HG03196 (cell line): ENCODE results near the gene ACAP1.
A peak's percentile ranks its signal among the peaks of the same experiment; 100 is the strongest.
"Not testable (repeated sequence)": the region's sequence is repeated elsewhere in the genome, so short reads cannot be mapped to it uniquely, and the experiment has no call there.

Source experiments
- ATAC-seq: cut with Tn5 transposase; IDR thresholded peaks from one replicate; pipeline ENCODE4 v1.9.1; 2021; ENCODE audit not compliant: unreplicated experiment

Gene ACAP1

DNA sequence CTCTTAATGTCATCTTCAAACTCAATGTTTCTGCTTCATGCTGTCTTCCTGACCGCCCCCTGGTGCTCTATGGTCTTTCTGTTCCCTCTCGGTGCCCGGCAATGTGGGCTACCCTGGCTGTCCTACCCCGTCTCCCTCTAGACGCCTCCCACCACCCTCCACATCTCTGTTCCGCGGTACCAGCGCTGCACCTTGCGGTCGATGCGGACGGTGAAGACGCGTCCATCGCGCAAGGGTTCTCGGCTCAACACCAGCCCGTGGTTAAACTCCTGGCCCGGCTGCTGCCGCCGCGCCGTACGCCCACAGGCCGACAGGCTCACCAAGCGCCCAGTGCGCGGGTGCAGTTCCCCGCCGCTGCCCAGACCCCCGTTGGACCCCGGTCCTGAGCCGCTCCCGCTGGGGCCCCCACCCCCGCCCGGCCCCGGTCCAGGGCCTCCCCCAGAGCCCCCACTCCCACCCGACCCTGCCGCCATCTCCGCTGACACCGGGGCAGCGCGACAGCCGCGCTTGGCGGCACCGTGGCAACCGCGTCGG lies 7.4 kb upstream of the ACAP1 start, which contains the start of gene NEURL4:
Gene NEURL4, minus strand, starts transcription at position 496 of the 534 bp plus-strand sequence. Its CDS starts 23 bp downstream, at position 473.
- ATAC-seq = peak; percentile 8

DNA sequence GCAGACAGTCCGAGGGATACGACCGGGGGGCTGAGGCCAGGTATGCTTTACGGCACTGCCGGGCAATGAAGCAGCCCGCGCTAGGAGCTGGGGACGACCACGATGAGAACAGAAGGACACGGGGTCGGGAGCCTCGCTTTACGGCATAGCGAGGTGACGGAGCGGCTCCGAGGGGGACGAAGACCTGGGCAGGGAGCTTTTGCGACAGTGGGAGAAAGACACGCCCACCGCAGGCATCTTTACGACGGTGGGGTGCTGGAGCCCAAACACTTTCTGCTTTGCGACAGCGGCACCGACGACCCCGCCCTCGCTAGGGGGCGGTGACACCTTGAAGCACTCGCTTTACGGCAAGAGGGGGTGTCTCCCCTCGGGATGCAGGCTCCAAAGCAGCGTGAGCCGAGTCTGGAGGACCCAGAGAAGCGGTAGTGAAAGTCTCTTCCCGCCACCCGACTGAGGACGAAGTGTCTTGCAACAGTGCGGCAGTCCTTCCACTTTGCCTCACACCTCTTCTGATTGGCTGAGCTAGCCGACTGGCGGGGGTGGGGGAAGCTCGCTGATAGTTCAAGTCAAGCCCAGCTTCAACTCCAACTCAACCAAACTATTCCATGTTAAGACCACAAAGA lies 6.8 kb upstream of the ACAP1 start:
- peak; percentile 49 for ATAC-seq

DNA sequence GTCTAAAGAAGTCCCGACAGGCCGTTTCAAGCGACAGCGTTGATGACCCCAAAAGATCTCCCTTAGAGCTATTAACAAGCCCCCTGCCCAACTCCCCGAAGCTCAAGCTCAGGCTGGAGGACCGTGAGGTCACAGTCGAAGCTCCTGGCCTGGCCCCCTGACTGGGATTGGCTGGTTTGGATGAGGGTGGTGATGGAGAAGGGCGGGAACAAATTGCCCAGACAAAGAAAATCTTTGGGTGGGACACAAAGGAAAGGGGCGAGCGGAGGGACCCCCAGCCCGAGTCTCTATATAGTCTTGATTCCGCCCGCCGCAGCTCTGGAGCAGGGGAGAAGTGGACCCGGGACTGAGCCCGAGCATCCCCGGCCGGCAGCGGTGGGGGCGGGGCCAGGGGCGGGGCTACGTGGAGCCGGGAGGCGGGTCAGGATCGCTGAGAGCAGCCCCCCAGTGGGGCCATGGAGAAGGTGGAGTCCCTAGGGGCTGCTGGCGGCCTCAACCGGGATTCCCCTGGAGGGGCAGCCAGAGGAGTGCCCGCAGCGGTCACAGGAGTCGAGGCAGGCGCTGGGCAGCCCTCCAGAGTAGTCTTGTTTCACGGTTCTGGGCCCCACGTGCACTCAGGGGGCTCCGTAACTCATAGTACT lies 6.2 kb upstream of the ACAP1 start:
- peak; percentile 34 for ATAC-seq

DNA sequence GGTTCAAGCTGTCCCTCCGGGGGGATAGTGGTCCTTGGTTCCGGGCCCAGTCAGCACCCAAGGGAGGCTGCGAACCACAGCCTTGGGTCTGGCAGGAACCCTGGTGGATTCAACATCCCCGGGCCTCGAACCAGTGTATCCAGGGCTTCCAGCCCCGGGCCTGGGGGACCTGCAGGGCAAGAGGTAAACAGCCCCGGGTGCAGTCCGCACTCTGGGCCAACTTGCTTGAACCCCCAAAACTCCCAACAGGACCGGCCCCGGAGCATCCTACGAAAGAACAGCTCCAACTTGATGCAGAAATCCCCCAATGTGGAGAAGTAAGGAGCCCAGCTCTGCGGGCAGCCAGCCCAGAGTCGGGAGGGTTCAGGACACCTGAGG lies 5.7 kb upstream of the ACAP1 start:
- no peak for ATAC-seq

DNA sequence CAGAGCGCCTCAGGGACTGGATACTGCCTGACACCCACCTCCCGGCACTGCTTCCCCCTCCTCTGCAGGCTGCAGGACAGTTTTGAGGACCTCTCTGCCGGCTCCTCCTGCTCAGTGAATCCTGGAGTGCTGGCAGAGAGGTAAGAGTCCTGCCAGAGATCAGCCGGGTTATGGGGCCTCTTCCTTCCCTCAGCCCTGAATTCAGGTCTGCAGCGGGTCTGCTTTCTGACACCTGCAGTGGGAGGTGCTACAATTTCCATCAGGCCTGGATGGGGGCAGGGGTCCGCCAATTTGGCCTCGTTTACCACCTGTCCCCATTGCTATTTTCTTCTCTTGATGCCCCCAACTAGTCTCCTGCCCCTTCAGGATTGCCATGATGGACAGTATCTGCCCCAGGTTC lies 4.2 kb upstream of the ACAP1 start:
- ATAC-seq = no peak

DNA sequence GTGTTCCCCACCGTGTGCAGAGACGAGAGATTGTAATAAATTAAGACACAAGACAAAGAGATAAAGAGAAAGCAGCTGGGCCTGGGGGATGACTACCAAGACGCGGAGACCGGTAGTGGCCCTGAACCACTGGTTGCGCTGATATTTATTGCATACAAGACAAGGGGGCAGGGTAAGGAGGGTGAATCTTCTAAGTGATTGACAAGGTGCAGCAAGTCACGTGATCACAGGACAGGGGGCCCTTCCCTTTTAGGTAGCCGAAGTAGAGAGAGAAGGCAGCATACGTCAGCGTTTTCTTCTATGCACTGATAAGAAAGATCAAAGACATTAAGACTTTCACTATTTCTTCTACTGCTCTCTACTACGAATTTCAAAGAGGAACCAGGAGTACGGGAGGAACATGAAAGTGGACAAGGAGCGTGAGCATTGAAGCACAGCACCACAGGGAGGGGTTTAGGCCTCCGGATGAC lies 3.7 kb upstream of the ACAP1 start:
- not testable (repeated sequence) for ATAC-seq

DNA sequence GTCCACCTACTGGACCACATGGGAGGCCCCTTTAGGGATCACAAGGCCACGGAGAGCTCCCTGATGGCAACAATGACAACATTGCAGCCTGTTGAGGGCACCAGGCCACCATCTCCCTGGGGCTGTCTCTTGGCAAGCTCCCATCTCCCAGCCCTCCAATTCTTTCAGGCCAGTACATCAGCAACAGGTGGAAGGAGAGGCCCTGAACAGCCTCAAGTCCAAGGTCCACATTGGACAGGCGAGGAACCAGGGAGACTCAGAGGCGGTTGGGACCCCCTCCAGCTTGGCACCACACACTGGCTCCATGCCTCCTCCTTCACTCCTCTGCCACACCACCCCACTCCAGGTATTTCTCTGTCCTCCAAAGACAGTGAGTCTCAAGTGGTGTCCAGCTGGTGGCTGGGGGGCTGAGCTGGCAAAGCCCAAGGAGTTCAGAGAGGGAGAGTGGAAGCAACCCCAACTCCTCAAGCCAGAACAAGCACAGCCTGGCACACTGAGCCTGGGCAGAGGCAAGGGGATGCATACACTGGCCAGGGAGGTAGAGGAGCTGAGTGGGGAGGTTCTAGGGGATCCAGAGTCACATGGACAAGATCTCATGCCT lies 1.3 kb upstream of the ACAP1 start:
- no peak for ATAC-seq

DNA sequence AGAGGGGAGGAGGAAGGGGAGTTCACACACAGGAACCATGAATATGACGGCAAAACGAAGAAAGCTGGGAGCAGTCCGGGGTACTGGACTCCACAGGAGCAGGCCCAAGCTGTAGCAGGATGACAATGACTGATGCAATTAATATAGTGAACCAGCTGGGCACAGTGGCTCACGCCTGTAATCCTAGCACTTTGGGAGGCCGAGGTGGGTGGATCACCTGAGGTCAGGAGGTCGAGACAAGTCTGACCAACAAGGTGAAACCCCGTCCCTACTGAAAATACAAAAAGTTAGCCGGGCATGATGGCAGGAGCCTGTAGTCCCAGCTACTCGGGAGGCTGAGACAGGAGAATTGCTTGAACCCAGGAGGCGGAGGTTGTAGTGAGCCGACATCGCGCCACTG lies 564 bp upstream of the ACAP1 start:
- not testable (repeated sequence) for ATAC-seq

DNA sequence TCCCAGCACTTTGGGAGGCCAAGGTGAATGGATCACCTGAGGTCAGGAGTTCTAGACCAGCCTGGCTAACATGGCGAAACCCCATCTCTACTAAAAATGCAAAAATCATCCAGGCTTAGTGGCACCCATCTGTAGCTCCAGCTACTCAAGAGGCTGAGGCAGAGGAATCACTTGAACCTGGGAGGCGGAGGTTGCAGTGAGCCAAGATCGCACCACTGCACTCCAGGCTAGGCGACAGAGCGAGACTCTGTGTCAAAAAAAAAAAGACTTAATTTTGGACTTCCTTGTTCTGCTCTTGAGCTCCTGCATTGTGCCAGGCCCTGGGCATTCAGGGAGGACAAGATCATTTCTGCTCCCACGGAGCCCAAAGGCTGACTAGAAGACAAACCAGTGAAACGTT lies 1.3 kb downstream of the ACAP1 start:
- not testable (repeated sequence) for ATAC-seq

DNA sequence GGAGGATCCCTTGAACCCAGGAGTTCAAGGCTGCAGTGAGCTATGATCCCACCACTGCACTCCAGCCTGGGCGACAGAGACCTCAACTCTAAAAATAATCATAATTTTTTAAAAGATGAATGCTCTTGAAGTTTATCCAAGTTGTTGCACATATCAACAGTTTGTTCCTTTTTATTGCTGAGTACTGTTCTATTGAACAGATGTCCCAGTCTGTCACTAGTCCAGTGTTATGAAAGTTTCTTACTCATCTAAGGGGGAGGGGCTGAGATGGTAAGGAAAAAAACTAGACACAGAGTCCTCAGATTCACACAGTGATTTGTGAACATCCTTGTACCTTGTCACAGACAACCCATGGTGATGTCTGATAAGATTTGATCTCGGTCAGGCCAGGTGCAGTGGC lies 3.9 kb downstream of the ACAP1 start:
- no peak for ATAC-seq

DNA sequence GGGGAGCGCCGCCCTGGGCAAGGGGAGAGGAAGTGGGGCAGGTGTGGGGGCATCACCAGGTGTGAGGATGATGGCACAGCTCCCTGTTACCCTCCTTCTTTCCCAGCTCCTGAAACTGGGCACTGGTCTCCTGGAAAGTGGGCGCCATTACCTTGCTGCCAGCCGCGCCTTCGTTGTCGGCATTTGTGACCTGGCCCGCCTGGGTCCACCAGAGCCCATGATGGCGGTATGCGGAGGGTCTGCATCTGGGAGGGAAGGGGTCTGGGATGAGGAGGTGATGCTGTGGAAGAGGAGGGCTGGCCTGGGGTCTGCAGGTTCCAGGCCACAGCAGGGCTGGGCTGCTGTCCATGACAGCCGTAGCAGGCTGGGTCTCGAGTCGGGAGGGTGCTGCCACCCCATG lies 5.5 kb downstream of the ACAP1 start:
- ATAC-seq = no peak

DNA sequence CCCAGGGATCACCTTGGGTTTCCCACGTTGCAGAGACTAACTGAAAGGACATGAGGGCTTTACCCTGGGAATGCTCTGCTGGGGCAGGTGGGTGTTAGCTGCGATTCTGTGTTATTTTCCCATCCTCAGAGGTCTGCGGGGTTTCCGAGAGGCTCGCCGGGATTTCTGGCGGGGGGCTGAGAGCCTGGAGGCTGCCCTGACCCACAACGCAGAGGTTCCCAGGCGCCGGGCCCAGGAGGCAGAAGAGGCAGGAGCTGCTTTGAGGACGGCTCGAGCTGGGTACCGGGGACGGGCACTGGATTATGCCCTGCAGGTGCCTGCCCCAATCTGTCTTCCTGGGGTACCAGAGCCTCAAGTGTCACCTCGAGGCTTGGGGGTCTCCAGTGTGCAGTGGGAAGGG lies 6.9 kb downstream of the ACAP1 start:
- ATAC-seq = no peak

DNA sequence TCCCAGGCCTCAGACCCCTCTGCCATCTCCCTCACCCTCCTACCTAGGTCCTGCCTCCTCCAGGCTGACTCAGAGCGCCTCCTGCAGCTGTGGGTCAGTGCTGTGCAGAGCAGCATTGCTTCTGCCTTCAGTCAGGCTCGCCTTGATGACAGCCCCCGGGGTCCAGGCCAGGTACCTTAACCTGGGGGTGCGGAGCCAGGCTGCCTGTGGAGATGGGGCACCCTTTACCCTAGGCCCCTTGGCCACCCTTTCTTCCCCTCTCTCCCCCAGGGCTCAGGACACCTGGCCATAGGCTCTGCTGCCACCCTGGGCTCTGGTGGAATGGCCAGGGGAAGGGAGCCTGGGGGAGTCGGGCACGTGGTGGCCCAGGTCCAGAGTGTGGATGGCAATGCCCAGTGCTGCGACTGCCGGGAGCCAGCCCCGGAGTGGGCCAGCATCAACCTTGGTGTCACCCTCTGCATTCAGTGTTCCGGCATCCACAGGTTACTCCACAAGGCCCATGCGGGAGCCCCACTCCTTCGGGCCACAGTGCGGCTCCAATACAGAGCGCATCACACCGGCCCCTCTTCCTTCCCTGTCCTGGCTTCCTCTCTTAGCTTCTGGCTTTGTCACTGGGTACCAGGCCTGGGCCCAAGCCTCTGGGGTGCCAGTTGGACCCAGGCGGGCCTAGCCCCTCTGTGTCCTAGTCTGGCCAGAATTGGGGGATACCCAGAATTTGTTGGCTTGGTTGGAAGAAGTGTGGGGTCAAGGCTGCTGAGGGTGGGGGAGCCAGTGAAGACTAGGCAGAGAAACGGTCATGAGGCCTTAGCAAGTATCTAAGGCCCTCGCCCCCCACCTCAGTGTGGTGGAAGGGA lies 10.7 kb downstream of the ACAP1 start:
- no peak for ATAC-seq

DNA sequence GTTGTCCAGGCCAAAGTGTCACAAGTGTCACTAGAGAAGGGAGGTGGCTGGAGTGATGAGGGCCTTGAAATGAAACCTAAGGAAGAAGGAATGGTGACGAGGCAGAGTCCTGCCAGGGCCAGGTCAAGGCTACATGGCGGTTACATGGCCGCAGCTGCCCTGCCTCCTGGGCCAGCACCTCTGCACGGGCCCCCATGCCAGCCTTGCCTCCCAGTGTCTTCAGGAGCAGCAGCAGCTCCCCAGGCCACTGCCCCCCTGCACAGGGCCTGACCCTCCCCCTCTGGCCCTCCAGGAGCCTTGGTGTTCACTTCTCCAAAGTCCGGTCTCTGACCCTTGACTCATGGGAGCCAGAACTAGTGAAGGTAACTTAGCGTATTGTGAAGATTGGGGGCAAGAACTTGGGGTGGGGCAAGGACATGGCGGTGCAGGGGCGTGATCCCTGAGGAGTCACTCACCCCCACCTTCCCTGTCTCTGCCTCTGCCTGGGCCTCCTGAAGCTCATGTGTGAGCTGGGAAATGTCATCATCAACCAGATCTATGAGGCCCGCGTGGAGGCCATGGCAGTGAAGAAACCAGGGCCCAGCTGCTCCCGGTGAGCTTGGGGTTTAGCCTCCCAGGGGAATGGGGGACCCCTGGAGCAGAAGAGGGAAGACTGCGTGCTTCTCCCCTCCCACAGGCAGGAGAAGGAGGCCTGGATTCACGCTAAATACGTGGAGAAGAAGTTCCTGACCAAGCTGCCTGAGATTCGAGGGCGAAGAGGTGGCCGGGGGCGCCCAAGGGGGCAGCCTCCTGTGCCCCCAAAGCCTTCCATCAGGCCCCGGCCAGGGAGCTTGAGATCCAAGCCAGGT lies 11.5 kb downstream of the ACAP1 start:
- ATAC-seq = no peak

DNA sequence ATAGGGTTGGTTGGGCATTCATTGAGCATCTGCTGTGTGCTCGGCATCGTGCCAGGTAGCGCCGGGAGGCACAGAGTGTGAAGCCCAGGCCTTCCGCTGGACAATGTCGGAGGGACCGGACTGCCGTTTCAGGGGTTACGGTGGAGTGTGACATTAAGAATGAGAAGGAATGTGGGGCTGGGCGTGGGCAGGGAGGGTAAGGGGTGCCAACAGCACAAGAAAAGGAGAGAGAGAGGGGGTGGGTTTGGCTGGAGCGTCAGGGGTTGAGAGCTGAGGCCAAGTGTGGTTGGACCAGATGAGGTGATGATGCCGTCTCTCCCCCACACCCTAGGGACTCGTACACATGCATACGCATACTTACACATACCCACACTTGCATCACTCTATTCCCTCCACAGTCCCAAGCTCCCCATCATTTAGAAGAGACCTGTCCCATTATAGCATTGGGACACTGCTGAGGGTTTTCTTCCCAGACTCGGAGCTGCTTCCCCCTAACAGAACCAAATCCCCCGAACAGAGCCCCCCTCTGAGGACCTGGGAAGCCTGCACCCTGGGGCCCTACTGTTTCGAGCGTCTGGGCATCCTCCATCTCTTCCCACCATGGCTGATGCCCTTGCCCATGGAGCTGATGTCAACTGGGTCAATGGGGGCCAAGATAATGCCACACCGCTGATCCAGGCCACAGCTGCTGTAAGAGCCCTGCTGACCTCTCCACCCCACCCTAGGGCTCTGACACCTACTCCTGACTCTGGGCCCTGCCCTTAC lies 12.3 kb downstream of the ACAP1 start:
- no peak for ATAC-seq

DNA sequence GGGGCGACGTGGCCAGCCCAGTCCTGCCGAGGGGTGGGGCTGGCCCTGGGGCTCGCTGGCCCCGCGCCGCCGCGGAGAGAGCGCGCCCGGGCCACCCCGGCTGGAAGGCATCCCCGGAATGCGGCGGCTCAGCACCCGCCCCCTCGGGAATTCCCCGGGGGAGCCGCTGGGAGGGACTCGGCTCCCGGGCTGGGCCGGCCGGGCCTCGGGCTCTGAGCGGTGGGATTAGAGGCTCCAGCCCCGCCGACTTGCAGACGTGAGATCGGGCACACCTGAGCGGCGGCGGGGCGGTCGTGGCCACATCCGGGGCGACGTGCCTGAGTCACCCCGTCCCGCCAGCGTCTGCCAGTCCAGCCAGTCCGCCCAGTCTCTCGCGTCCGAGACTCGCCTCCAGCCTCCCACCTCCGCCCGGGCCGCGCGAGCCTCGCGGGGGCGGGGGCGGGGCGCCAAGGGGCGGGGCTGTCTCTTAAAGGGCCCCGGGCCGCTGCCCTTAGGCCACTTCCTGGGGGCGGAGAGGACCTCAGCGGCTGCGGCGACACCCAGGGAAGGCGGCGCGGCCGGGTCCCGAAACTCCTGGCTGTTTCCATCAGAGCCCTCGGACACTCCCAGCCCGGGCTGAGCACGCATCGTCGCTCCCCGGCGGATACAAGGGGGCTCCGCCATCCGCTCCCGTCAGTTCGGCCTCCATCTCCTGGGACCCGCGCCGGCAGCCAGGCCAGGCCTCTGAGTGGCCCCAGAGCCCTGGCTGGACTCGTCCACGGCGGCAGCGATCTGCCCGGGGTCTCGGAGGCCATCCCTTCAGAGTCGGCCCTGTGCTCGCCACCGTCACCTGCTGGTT lies 15.6 kb downstream of the ACAP1 start, which contains the start of gene KCTD11:
Gene KCTD11, plus strand, starts transcription at position 498 of the 838 bp plus-strand sequence.
- peak; percentile 68 for ATAC-seq

DNA sequence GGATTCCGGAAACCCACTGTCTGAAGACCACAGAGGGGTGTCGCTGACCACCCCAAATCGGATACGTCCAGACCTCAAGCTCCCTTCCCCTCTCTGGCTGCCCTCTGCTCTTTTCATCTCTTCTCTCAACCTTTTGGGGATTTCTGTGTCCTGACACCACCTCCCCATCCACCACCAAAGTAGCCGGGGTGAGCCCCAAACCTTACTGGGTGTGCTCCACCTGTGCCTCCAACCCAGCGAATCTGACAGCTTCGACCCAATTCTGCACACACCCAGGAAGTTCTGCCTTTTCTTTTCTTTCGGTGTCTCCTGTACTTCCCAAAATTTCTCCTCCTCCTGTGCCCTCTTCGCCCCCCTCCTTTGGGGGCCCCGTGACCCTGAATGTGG lies 16.2 kb downstream of the ACAP1 start:
- ATAC-seq = no peak

DNA sequence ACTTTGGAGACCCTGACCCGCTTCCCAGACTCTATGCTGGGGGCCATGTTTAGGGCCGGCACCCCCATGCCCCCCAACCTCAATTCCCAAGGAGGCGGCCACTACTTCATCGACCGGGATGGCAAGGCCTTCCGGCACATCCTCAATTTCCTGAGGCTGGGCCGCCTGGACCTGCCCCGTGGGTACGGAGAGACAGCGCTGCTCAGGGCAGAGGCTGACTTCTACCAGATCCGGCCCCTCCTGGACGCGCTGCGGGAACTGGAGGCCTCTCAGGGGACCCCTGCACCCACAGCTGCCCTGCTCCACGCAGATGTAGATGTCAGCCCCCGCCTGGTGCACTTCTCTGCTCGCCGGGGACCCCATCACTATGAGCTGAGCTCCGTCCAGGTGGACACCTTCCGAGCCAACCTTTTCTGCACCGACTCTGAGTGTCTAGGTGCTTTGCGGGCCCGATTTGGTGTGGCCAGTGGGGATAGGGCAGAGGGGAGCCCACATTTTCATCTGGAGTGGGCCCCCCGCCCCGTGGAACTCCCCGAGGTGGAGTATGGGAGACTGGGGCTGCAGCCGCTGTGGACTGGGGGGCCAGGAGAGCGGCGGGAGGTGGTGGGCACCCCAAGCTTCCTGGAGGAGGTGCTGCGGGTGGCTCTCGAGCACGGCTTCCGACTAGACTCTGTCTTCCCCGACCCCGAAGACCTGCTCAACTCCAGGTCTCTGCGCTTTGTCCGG lies 16.7 kb downstream of the ACAP1 start:
- no peak for ATAC-seq
